Upper lobe of right lung (tissue), 1 donor: Measurements from ENCODE around the gene COL18A1. TPM values are rescaled to one million over a fixed set of nuclear protein-coding genes. Genes with fewer than 3 reads are reported as not detected.

ENCODE experiments used
- ATAC-seq: fragments of 200-7000 bp; cut with Tn5 transposase; one replicate; pipeline ENCODE4 v1.9.1; 2020; ENCODE audit warnings: mild to moderate bottlenecking, moderate library complexity
- DNase-seq: peaks from one replicate; pipeline ENCODE4 v3.0.0-alpha.2; 2020
- H3K27ac ChIP-seq: fragments of 200-600 bp; one replicate; pipeline ENCODE4 v1.8.0; 2022
- H3K27me3 ChIP-seq: fragments of 200-600 bp; one replicate; pipeline ENCODE4 v1.8.0; 2022; ENCODE audit warnings: mild to moderate bottlenecking
- H3K36me3 ChIP-seq: fragments of 200-600 bp; one replicate; pipeline ENCODE4 v1.8.0; 2022
- H3K4me1 ChIP-seq: fragments of 200-600 bp; one replicate; pipeline ENCODE4 v1.8.0; 2022
- H3K4me3 ChIP-seq: fragments of 200-600 bp; one replicate; pipeline ENCODE4 v1.8.0; 2022; ENCODE audit warnings: mild to moderate bottlenecking
- H3K9me3 ChIP-seq: fragments of 200-600 bp; one replicate; pipeline ENCODE4 v1.8.0; 2022
- intact Hi-C: fragments of 100-400 bp; cut with DNase I; formaldehyde crosslinking; loops from one replicate; pipeline ENCODE4 v1.11.0; 2022
- total RNA-seq: library from RNA; stranded (reverse); fragmentation: NEBNext Ultra II Directional; extraction: Animal tissue kit (Norgen Biotek cat#: 25700); gene quantifications from one replicate; pipeline ENCODE4 v1.2.1, GENCODE V29; 2021
- TF ChIP-seq, protein P1 (sequence below): fragments of 200-600 bp; IDR thresholded peaks from one replicate; pipeline ENCODE4 v1.8.0; 2022; ENCODE audit warnings: antibody characterized with exemption
- donor health status: DM: no; HTN: yes; CAD: no; lungs with severe emphysema.

The COL18A1 gene
- total RNA-seq, 1 donor from 2014 or later = 60.4 TPM

DNA sequence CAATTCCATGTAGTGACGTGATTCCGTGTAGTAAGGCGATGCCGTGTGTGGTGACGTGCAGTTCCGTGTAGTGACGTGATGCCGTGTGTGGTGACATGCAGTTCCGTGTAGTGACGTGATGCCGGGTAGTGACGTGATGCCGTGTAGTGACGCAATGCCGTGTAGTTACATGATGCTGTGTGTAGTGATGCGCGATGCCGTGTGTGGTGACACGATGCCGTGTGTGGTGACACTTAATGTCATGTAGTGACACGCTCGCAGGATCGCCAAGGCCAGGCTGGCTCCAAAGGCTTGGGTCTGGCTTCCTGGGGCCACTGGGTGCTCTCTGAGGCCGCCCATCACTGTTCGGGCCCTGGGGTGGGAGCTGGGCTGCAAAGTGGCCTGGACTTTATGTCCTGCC lies 14.2 kb downstream of the COL18A1 start:
- no peaks in the 10 kb centered on the region for H3K36me3 ChIP-seq
- no peak overlapping the region for H3K27ac ChIP-seq
- ATAC-seq (no peak), DNase-seq (no peak)
- H3K4me1 ChIP-seq = peaks cover 7% of the 10 kb centered on the region
- H3K9me3 ChIP-seq = no peaks in the 10 kb centered on the region
- H3K27me3 ChIP-seq = no peaks in the 10 kb centered on the region
- intact Hi-C loops = no loop called here
- TF ChIP-seq, protein P1, sequence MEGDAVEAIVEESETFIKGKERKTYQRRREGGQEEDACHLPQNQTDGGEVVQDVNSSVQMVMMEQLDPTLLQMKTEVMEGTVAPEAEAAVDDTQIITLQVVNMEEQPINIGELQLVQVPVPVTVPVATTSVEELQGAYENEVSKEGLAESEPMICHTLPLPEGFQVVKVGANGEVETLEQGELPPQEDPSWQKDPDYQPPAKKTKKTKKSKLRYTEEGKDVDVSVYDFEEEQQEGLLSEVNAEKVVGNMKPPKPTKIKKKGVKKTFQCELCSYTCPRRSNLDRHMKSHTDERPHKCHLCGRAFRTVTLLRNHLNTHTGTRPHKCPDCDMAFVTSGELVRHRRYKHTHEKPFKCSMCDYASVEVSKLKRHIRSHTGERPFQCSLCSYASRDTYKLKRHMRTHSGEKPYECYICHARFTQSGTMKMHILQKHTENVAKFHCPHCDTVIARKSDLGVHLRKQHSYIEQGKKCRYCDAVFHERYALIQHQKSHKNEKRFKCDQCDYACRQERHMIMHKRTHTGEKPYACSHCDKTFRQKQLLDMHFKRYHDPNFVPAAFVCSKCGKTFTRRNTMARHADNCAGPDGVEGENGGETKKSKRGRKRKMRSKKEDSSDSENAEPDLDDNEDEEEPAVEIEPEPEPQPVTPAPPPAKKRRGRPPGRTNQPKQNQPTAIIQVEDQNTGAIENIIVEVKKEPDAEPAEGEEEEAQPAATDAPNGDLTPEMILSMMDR = no peak
- H3K4me3 ChIP-seq = no peak overlapping the region

DNA sequence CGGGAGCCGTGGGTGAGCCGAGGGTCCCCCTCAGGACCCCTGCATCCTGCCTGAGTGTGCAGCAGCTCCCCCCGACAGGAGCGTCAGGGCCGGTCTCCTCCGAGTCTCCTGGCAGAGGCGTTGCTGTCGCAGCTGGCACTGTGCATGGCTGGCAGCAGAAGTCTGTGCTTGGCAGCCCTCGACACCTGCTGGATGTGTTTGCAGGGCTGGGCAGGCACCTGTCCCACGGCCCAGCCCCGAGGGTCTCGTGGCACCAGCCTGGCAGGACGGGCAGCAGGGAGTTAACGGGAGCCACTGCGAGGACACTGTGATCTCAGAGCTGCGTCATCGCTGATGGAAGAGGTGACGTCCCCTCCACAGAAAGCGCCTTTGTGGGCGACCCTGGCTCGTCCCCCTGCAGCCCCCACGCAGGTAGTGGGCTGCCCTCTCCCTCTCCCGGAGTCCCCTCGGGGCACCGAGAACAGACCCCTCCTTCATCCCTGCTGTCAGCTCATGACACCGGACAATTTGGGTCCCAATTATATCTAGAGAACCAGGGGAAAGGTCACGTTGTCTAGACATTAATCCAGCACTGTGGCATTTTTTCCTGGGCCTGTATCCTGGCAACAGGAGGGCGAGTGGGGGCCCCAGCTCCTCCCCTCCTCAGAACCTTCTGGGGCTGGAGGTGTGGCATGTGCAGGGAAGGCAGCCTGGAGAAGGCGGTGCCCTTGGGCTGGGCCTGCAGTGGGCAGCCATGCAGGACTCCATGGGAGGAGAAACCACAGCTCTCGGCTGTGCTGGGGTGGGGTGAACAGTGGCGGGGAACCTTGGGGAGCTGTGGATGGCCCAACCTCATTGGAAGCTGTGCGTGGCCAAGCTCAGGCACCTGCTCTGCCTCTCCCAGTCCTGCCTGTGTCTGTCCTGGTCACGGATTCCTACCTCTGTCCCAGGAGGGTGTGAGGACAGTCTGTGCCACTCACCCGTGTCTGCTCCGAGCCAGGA lies 15.4 kb downstream of the COL18A1 start:
- Histone ChIP-seq H3K27me3 (no peaks in the 10 kb centered on the region), H3K27ac (no peak overlapping the region), H3K4me1 (peaks cover 7% of the 10 kb centered on the region), H3K4me3 (no peak overlapping the region), H3K36me3 (no peaks in the 10 kb centered on the region), H3K9me3 (no peaks in the 10 kb centered on the region)
- intact Hi-C loops = no loop called here
- ATAC-seq (peak; percentile 39), DNase-seq (no peak)
- TF ChIP-seq, protein P1 = no peak

DNA sequence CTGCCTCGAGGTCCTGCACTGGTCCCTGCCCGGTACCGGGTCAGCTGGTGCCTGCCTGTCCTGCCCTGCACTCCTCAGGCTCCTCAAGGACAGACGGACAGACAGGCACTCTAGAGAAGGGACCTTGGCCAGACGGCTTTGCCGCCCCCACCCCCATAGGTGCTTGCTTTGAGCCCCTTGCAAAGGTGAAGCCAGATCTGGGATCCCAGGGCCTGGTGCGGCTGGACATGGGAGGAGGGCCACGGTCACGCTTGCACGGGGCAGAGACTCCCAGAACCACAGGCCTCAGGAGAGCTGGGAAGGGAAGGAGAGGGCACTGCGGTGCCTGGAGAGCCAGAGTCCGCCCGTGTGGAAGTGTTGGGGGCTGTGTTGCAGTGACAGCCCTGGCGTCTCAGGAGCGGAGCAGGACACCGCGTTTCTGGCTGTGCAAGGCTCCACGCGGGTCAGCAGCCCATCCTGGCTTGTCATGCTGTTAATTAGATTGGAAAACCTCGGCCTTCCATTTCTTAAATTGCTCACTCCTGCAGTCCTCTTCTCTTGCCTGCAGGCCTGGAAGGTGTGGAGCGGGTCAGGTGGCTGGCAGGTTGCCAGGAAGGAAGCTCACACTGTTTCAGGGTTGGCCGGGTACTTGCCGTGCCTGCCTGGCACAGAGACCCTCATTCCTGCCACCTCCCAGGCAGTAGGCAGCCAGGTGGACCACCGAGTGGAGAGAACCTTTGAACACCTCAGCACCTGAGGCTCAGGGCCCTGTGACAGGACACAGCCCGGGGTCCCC lies 16.3 kb downstream of the COL18A1 start:
- ATAC-seq (peak; percentile 48), DNase-seq (peak; percentile 81)
- Histone ChIP-seq H3K9me3 (no peaks in the 10 kb centered on the region), H3K27me3 (no peaks in the 10 kb centered on the region), H3K4me3 (no peak overlapping the region), H3K36me3 (no peaks in the 10 kb centered on the region), H3K27ac (no peak overlapping the region), H3K4me1 (peaks cover 7% of the 10 kb centered on the region)
- TF ChIP-seq, protein P1 = no peak
- intact Hi-C loops = no loop called here

DNA sequence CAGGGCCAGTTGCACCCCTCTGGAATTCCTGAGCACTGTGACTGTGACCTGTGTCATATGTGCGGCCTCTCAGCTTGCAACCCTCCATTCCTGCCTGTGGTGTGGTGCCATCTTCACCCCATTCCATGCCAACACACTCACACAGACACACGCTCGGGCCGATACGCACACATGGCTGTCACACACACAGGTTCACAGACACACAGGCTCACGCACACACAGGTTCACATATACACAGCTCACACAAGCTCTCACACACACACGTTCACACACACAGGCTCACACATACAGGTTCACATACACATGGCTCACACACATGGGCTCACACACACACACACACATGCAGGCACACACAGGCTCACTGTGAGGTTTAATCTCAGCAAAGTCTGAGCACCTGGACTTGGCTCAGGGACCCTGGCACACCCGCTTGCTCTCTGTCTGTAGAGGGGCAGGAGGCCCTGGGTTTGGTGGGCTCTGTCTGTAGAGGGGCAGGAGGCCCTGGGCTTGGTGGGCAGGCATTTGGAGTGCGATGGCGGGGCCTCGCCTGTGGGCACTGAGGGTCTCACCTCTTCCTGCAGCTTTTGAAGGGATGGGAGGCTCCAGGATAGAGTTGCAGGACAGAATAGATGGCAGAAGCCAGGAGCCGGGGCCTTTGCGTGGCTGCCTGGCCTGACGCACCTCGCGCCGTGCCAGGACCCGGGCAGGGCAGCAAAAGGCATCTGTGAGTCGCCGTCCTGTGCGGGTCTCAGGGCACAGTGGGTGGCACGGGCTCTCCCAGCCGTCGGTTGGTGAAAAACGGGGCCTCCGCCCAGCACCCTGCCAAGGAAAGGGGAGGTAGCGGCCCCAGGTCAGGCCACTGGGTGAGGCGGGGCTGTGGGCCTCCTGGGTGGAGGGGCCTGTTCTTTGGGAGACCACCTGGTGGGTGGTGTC lies 17.1 kb downstream of the COL18A1 start:
- TF ChIP-seq, protein P1 = no peak
- ATAC-seq = peak; percentile 4

More for the DNA sequence above, 17.1 kb downstream of the COL18A1 start:
- Histone ChIP-seq H3K36me3 (no peaks in the 10 kb centered on the region), H3K27me3 (no peaks in the 10 kb centered on the region), H3K27ac (no peak overlapping the region), H3K4me3 (no peak overlapping the region), H3K9me3 (no peaks in the 10 kb centered on the region), H3K4me1 (peaks cover 7% of the 10 kb centered on the region)
- DNase-seq = peak; percentile 54
- intact Hi-C loops = no loop called here
